GM12878 (cell line): ENCODE results near the gene CCR5. TPM values are rescaled to one million over a fixed set of nuclear protein-coding genes. Genes with fewer than 3 reads are reported as not detected.

ENCODE experiments used
- BCL11A ChIP-seq: IDR thresholded peaks from 2 replicates; pipeline ENCODE4 v1.6.1; 2011; ENCODE audit warnings: low read depth, low read length
- CEBPB ChIP-seq, 2 experiments: fragments of 150-350 bp in 1 of 2; IDR thresholded peaks; 2 replicates each; pipeline ENCODE4 v1.6.1; 2012 to 2014; ENCODE audit warnings: low read depth in 2 of 2, low read length in 2 of 2, borderline replicate concordance in 1 of 2, inconsistent platforms in 1 of 2
- DPF2 ChIP-seq: fragments of 450-650 bp; IDR thresholded peaks from 2 replicates; pipeline ENCODE4 v1.6.1; 2017; ENCODE audit warnings: mild to moderate bottlenecking
- FOXK2 ChIP-seq: fragments of 450-650 bp; IDR thresholded peaks from 2 replicates; pipeline ENCODE4 v1.6.1; 2017; ENCODE audit warnings: mild to moderate bottlenecking, moderate library complexity
- KDM1A ChIP-seq: fragments of 200-600 bp; sonication (generic); IDR thresholded peaks from 2 replicates; pipeline ENCODE4 v1.6.1; 2016; ENCODE audit warnings: borderline replicate concordance
- MYB ChIP-seq: fragments of 150-350 bp; IDR thresholded peaks from 2 replicates; pipeline ENCODE4 v1.6.1; 2014; ENCODE audit warnings: mild to moderate bottlenecking, low read depth, low read length, borderline replicate concordance
- POLR2A ChIP-seq: IDR thresholded peaks from 2 replicates; pipeline ENCODE4 v1.6.1; 2011; ENCODE audit warnings: low read depth, mild to moderate bottlenecking, low read length
- TARDBP ChIP-seq: IDR thresholded peaks from 2 replicates; pipeline ENCODE4 v1.6.1; 2016; ENCODE audit warnings: borderline replicate concordance
- ZNF207 ChIP-seq: fragments of 450-650 bp; IDR thresholded peaks from 2 replicates; pipeline ENCODE4 v1.6.1; 2014; ENCODE audit warnings: antibody characterized with exemption, mild to moderate bottlenecking, borderline replicate concordance
- polyA plus RNA-seq, 11 experiments: library from polyadenylated mRNA; depleted of rRNA in 4 of 11; unstranded in 6 of 11; stranded (reverse) in 5 of 11; fragments of >200 nt; fragmentation: Nextera tagmentation in 4 of 11; fragmentation: Illumina TruSeq in 1 of 11; extraction: Ambion mirVana in 4 of 11; extraction: Trizol in 1 of 11; gene quantifications; 1 replicate in 1 of 11; 2 replicates in 10 of 11; pipeline versions ENCODE4 v1.2.1 to v1.2.3, GENCODE V29; 2011 to 2016; ENCODE audit warnings: inconsistent platforms in 2 of 11, missing spikeins in 2 of 11, low read depth in 1 of 11
- total RNA-seq, 4 experiments: library from RNA; depleted of rRNA in 3 of 4; stranded (reverse); fragments of >200 nt in 3 of 4; fragmentation: Illumina TruSeq in 1 of 4; extraction: Trizol in 1 of 4; gene quantifications; 2 replicates each; pipeline versions ENCODE4 v1.2.1 to v1.2.3, GENCODE V29; 2013 to 2021
- TF ChIP-seq, protein P1 (sequence below): fragments of 450-650 bp; IDR thresholded peaks from 2 replicates; pipeline ENCODE4 v1.6.1; 2014; ENCODE audit warnings: mild to moderate bottlenecking
- TF ChIP-seq, protein P2 (sequence below): fragments of 450-650 bp; IDR thresholded peaks from 2 replicates; pipeline ENCODE4 v1.6.1; 2017; ENCODE audit warnings: low read depth, mild to moderate bottlenecking, moderate library complexity
- TF ChIP-seq, protein P3 (sequence below): IDR thresholded peaks from 2 replicates; pipeline ENCODE4 v1.6.1; 2011; ENCODE audit warnings: low read depth, mild to moderate bottlenecking, low read length, moderate library complexity, borderline replicate concordance; ENCODE audit errors: extremely low read depth
- TF ChIP-seq, protein P4 (sequence below): IDR thresholded peaks from 2 replicates; pipeline ENCODE4 v1.6.1; 2012; ENCODE audit warnings: improper control_type of control experiment, low read depth, low read length; ENCODE audit not compliant: insufficient replicate concordance

CCR5 gene
- total and polyA plus RNA-seq, 10 of the 15 experiments (the other 5 are each of a cell fraction or from before 2014, with no cell fraction given) = 0.17 to 1.6 (median 0.82) TPM; not detected in 1

DNA sequence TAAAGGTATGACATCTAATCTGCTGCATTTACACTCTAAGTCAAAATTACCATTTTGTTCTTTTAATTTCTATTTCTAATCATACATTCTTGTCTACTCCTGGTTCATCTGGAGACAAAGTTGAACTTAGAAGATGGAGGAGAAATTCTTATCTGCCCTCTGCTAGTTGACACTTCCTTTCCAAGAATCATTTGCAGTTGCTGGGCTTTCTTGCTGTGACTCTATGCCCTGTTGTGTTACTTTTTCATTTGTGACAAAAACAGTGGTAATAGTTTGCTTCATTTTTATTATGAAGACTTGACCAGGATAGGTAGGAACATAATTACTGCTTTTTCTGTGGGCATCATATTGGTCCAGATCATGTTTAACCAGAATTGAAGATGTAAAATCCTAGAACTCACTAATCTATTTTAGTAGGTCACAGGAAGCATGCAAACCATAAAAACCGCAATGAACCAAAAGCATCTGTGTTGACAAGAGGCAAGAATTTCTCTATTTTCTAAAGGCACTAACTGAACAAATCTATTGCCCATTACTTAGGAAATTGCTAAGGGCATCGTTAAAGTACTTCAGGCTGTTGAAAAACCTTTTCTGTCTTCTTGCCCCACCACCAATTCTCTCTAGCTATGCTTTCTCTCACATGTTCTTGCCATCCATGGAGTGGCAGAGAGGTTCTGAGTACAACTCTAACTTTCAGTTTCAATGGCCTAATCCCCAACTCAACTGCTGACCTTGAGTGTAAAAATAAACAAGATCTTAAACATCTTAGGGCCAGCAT, 21.1 kb upstream of the CCR5 start (continued):
- TF ChIP-seq ZNF207 = no peak
- TF ChIP-seq, protein P1, sequence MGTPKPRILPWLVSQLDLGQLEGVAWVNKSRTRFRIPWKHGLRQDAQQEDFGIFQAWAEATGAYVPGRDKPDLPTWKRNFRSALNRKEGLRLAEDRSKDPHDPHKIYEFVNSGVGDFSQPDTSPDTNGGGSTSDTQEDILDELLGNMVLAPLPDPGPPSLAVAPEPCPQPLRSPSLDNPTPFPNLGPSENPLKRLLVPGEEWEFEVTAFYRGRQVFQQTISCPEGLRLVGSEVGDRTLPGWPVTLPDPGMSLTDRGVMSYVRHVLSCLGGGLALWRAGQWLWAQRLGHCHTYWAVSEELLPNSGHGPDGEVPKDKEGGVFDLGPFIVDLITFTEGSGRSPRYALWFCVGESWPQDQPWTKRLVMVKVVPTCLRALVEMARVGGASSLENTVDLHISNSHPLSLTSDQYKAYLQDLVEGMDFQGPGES = no peak
- no peak for TF ChIP-seq KDM1A
- TF ChIP-seq, protein P2, sequence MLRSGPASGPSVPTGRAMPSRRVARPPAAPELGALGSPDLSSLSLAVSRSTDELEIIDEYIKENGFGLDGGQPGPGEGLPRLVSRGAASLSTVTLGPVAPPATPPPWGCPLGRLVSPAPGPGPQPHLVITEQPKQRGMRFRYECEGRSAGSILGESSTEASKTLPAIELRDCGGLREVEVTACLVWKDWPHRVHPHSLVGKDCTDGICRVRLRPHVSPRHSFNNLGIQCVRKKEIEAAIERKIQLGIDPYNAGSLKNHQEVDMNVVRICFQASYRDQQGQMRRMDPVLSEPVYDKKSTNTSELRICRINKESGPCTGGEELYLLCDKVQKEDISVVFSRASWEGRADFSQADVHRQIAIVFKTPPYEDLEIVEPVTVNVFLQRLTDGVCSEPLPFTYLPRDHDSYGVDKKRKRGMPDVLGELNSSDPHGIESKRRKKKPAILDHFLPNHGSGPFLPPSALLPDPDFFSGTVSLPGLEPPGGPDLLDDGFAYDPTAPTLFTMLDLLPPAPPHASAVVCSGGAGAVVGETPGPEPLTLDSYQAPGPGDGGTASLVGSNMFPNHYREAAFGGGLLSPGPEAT = no peak
- TF ChIP-seq BCL11A = no peak
- no peak for TF ChIP-seq FOXK2
- no peak for TF ChIP-seq POLR2A
- no peak for TF ChIP-seq MYB
- TF ChIP-seq DPF2 = 0 out of 2 replicates have a peak, but pooled peaks have one; percentile 18
- TF ChIP-seq TARDBP = no peak
- no peak for TF ChIP-seq CEBPB (IDR thresholded peaks at IDR 0.05; ENCODE audit: borderline replicate concordance in 1 of 2, low read depth in 2 of 2, low read length in 2 of 2)
- TF ChIP-seq, protein P3, sequence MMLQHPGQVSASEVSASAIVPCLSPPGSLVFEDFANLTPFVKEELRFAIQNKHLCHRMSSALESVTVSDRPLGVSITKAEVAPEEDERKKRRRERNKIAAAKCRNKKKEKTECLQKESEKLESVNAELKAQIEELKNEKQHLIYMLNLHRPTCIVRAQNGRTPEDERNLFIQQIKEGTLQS = no peak
- TF ChIP-seq, protein P4, sequence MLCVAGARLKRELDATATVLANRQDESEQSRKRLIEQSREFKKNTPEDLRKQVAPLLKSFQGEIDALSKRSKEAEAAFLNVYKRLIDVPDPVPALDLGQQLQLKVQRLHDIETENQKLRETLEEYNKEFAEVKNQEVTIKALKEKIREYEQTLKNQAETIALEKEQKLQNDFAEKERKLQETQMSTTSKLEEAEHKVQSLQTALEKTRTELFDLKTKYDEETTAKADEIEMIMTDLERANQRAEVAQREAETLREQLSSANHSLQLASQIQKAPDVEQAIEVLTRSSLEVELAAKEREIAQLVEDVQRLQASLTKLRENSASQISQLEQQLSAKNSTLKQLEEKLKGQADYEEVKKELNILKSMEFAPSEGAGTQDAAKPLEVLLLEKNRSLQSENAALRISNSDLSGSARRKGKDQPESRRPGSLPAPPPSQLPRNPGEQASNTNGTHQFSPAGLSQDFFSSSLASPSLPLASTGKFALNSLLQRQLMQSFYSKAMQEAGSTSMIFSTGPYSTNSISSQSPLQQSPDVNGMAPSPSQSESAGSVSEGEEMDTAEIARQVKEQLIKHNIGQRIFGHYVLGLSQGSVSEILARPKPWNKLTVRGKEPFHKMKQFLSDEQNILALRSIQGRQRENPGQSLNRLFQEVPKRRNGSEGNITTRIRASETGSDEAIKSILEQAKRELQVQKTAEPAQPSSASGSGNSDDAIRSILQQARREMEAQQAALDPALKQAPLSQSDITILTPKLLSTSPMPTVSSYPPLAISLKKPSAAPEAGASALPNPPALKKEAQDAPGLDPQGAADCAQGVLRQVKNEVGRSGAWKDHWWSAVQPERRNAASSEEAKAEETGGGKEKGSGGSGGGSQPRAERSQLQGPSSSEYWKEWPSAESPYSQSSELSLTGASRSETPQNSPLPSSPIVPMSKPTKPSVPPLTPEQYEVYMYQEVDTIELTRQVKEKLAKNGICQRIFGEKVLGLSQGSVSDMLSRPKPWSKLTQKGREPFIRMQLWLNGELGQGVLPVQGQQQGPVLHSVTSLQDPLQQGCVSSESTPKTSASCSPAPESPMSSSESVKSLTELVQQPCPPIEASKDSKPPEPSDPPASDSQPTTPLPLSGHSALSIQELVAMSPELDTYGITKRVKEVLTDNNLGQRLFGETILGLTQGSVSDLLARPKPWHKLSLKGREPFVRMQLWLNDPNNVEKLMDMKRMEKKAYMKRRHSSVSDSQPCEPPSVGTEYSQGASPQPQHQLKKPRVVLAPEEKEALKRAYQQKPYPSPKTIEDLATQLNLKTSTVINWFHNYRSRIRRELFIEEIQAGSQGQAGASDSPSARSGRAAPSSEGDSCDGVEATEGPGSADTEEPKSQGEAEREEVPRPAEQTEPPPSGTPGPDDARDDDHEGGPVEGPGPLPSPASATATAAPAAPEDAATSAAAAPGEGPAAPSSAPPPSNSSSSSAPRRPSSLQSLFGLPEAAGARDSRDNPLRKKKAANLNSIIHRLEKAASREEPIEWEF = no peak
- TF ChIP-seq, all 136 proteins: peak for 9
